ENCODE measurements around the gene PEX5L. TPM values are rescaled to one million over a fixed set of nuclear protein-coding genes. Genes with fewer than 3 reads are reported as not detected.

PEX5L gene
- total and polyA plus RNA-seq, 2 experiments from 2014 or later = 6.3 to 7.0 TPM

DNA sequence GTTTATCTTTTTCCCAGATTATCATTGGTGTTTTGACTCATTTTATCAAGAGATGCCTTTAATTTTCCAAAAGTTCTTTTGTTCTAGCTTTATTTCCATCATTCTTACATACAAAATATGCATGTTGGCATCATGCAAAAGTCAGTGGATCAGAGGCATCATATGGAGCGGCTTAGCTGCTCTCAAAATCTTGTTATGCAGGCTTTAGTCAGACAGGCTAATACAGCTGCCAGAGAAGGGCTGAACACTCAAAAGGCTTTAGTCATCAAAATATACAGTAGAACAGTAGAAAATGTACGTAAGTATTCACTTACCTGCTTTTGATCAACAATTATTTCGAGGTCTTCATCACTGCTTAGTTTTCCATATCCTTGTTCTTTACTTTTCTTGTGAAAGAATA is 65.5 kb downstream of the PEX5L start:
- Histone ChIP-seq H3F3A (replicated peaks; ENCODE audit: low read depth) (no peaks in the 10 kb centered on the region), H3K9me2 (ENCODE audit: insufficient read depth) (peaks cover 2% of the 10 kb centered on the region; the same call in 1 of the 2 replicates), H3K4me3 (no peak overlapping the region), H3K79me2 (replicated peaks; ENCODE audit: insufficient read depth) (no peaks in the 10 kb centered on the region), H2AFZ (no peak overlapping the region), H4K20me1 (replicated peaks; ENCODE audit: insufficient read depth) (no peaks in the 10 kb centered on the region), H3K27ac (ENCODE audit: low read depth) (no peak overlapping the region), H3K4me2 (no peak overlapping the region), H3K27me3 (ENCODE audit: insufficient read depth) (no peaks in the 10 kb centered on the region), H3K4me1 (ENCODE audit: insufficient read depth) (no peaks in the 10 kb centered on the region; the same call in 1 of the 2 replicates), H3K36me3 (ENCODE audit: insufficient read depth) (no peaks in the 10 kb centered on the region)
- TF ChIP-seq EZH2phosphoT487 (IDR thresholded peaks at IDR 0.05; ENCODE audit: unreplicated experiment) (no peak), ZNF331 (CRISPR knock-in tag; IDR thresholded peaks at IDR 0.05; ENCODE audit: low read depth) (no peak), POLR2AphosphoS5 (IDR thresholded peaks at IDR 0.05; ENCODE audit: low read depth) (no peak), CTCF (conservative IDR thresholded peaks at IDR 0.05; ENCODE audit: low read depth in 2 of 2) (no peak), CREB1 (CRISPR knock-in tag; IDR thresholded peaks at IDR 0.05; ENCODE audit: low read depth) (no peak), EZH2 (IDR thresholded peaks at IDR 0.05; ENCODE audit: low read depth, unreplicated experiment) (no peak), JUNB (IDR thresholded peaks at IDR 0.05; ENCODE audit: unreplicated experiment) (no peak), ZNF114 (CRISPR knock-in tag; IDR thresholded peaks at IDR 0.05) (no peak), STAT1 (IDR thresholded peaks at IDR 0.05; ENCODE audit: unreplicated experiment) (no peak)
- TF ChIP-seq, protein P1, sequence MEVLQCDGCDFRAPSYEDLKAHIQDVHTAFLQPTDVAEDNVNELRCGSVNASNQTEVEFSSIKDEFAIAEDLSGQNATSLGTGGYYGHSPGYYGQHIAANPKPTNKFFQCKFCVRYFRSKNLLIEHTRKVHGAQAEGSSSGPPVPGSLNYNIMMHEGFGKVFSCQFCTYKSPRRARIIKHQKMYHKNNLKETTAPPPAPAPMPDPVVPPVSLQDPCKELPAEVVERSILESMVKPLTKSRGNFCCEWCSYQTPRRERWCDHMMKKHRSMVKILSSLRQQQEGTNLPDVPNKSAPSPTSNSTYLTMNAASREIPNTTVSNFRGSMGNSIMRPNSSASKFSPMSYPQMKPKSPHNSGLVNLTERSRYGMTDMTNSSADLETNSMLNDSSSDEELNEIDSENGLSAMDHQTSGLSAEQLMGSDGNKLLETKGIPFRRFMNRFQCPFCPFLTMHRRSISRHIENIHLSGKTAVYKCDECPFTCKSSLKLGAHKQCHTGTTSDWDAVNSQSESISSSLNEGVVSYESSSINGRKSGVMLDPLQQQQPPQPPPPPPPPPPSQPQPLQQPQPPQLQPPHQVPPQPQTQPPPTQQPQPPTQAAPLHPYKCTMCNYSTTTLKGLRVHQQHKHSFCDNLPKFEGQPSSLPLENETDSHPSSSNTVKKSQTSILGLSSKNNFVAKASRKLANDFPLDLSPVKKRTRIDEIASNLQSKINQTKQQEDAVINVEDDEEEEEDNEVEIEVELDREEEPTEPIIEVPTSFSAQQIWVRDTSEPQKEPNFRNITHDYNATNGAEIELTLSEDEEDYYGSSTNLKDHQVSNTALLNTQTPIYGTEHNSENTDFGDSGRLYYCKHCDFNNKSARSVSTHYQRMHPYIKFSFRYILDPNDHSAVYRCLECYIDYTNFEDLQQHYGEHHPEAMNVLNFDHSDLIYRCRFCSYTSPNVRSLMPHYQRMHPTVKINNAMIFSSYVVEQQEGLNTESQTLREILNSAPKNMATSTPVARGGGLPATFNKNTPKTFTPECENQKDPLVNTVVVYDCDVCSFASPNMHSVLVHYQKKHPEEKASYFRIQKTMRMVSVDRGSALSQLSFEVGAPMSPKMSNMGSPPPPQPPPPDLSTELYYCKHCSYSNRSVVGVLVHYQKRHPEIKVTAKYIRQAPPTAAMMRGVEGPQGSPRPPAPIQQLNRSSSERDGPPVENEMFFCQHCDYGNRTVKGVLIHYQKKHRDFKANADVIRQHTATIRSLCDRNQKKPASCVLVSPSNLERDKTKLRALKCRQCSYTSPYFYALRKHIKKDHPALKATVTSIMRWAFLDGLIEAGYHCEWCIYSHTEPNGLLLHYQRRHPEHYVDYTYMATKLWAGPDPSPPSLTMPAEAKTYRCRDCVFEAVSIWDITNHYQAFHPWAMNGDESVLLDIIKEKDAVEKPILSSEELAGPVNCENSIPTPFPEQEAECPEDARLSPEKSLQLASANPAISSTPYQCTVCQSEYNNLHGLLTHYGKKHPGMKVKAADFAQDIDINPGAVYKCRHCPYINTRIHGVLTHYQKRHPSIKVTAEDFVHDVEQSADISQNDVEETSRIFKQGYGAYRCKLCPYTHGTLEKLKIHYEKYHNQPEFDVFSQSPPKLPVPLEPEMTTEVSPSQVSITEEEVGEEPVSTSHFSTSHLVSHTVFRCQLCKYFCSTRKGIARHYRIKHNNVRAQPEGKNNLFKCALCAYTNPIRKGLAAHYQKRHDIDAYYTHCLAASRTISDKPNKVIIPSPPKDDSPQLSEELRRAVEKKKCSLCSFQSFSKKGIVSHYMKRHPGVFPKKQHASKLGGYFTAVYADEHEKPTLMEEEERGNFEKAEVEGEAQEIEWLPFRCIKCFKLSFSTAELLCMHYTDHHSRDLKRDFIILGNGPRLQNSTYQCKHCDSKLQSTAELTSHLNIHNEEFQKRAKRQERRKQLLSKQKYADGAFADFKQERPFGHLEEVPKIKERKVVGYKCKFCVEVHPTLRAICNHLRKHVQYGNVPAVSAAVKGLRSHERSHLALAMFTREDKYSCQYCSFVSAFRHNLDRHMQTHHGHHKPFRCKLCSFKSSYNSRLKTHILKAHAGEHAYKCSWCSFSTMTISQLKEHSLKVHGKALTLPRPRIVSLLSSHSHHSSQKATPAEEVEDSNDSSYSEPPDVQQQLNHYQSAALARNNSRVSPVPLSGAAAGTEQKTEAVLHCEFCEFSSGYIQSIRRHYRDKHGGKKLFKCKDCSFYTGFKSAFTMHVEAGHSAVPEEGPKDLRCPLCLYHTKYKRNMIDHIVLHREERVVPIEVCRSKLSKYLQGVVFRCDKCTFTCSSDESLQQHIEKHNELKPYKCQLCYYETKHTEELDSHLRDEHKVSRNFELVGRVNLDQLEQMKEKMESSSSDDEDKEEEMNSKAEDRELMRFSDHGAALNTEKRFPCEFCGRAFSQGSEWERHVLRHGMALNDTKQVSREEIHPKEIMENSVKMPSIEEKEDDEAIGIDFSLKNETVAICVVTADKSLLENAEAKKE (CRISPR knock-in tag; IDR thresholded peaks at IDR 0.05) = no peak
- TF ChIP-seq, protein P2, sequence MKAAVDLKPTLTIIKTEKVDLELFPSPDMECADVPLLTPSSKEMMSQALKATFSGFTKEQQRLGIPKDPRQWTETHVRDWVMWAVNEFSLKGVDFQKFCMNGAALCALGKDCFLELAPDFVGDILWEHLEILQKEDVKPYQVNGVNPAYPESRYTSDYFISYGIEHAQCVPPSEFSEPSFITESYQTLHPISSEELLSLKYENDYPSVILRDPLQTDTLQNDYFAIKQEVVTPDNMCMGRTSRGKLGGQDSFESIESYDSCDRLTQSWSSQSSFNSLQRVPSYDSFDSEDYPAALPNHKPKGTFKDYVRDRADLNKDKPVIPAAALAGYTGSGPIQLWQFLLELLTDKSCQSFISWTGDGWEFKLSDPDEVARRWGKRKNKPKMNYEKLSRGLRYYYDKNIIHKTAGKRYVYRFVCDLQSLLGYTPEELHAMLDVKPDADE (IDR thresholded peaks at IDR 0.05) = no peak
- H3K9me3 Mint-ChIP-seq = no peaks in the 10 kb centered on the region
- DNase-seq (ENCODE audit: low spot score) (no peak), ATAC-seq (no peak)
- no peak overlapping the region for H3K4me3 Mint-ChIP-seq
- no peaks in the 10 kb centered on the region for H3K27me3 Mint-ChIP-seq (ENCODE audit: insufficient read depth, low read depth, poor library complexity)
- no peak overlapping the region for H3K27ac Mint-ChIP-seq
- peaks cover 19% of the 10 kb centered on the region for H3K4me1 Mint-ChIP-seq
- H3K36me3 Mint-ChIP-seq (ENCODE audit: low read depth) = no peaks in the 10 kb centered on the region
